Activated CD4-positive, alpha-beta T cell treated with anti-CD3 and anti-CD28 coated beads, Interleukin-2, amount 50 U/mL, for 1 hour (primary cell): ENCODE measurements around the gene PICALM.

ENCODE experiments used
- DNase-seq: peaks from one replicate; pipeline ENCODE4 v3.0.0-alpha.2; 2020

Gene PICALM

DNA sequence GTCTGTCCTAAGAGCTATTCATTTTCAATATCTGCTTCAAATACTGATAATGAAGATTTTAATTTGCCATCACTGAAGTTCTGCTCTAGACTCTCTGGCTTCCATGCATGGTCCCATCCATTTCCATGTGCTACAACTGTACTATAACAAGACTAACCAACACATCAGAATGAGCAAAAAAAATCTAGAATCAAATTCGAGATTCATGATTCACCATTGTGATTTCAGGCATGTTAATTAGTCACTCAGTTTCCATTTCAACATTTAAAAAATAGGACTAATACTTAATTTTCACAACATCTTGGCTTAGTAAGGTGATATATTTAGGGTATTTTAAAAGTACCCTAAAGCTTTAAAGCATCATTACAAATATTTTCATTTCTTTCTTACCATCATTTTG, 22.8 kb downstream of the PICALM start:
- no peak for DNase-seq

DNA sequence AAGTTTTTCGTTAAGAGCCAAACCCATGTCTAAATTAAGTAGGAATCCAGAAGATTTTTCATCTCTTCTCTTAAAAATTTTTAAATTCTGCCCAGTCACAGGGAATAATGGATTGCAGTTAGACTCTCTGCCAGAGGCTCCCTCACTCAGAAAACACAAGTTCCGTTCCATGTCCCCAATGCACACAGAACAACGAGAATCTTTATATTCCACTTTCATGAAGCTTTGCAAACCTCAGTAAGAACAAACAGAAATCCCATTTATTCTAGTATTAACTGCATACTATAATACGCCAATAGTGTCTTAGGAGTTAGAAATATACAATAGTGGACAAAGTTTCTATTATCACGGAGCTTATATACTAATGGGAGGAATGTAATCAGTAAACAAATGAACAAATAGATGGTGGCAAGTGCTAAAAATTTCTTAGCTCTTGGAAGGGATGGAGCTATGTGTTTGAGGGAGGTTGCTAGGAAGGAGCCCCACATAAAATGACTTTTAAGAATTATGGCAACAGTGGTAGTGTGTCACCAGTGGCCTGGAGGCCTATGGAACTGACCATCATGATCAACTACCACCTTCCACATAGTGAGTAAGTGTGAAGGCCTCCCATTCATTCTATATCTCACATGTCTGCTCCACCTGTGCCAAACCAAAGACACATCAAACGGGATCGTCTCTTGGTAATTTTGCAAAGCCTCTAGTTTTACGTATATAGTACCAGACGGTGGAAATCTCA, 24.9 kb downstream of the PICALM start:
- no peak for DNase-seq

DNA sequence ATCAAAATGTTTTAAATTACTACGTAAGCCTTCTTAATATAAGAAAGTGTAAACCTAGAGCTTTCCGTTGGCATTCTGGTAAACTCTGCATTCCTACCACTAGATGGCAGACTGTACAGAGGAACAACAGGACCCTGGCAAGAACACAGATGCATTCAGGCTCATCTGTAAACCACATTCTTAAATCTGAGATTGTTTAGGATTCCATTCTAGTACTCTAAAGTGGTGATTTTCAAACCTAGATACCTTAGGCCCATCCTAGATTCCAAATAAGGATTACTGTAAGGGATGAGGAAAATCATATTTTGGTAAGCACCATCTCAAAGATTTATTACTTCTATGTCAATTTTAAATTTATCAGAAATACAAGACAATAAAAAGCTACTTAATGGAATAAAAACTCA, 26.9 kb downstream of the PICALM start:
- DNase-seq = no peak

DNA sequence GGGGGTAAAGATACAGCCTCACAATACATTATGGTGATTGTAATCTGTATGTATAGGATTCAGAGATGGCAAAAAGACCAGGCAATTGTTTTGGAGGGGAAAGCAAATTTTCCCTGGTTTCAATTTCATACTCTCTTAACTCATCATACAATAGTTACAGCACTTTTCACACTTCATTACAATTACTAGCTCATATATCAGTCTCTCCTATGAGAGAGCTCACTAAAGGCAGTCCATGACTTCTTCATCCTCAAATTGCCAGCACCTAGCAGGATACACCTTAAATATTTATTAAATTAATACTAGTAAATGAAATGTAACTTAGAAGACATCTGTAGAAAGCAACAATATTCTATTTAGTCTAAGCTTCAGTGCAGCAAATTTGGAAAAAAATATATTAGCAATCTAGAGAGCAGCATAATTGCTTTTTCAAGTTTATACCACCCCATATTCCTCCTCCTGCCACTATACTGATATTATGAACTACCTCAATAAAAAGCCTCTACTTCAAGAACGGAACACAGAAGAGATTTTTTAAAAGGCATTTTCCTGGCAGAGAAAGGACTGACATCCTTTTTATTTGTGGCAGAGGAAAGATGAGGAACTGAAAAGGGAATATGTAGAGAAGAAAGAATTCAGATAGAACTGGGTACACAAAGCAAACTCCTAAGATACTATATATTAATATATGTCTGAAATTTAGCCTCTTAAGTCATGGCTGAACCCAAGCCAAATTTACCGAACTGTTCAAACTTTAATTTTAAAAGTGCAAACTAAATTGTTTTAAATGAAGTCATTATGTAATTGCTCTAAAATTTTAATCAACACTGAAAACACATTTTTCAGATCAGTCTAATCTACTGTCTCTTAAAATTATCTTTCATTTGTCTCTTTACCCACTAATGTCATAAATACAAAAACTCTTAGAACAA, 27.7 kb downstream of the PICALM start:
- DNase-seq = no peak

DNA sequence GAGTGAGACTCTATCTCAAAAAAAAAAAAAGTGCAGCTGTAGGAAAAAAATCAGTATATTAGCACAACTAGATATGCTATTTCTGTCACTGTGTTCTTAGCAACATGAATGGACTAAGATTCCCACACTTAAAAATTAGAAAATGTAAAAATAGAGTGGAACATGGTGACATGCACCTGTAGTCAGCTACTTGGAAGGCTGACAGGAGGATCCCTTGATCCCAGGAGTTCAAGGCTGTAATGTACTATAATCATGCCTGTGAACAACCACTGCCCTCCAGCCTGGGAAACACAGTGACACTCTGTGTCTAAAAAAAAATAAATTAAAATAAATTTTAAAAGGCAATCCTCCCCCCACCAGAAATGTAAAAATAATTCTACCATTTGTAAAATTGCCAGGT, 29.8 kb downstream of the PICALM start:
- no peak for DNase-seq

DNA sequence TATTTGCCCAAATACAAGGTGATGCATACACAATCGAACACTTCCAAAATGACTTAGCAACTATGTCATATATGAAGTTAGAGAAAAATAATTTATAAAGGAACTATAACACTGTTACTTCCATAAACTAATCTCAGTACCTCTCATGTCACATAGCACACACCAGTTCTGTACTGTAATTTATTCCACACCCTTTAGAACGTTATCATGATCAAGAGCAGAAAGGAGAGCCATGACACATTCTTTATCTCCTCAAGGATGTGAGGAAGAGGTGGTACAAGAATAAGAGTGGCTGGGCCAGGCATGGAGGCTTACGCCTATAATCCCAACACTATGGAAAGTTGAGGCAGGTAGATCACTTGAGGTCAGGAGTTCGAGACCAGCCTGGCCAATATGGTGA, 31.1 kb downstream of the PICALM start:
- DNase-seq = no peak

DNA sequence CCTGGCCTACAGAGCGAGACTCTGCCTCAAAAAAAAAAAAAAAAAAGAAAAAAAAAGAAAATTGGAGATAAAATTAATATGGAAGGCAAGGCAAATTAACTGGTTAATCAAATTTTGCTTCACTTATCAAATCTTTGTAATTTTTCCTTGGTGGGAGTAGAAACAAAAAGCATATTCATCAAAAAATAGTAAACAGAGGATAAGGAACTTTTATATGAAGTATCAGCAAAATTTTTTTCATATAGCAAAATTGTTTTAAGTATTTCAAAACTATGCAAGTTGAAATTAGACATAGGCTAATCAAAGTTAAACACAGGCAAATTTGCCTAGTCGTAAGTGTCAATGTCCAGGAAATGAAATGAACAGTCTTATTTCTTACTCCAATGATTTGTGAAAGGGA, 33.0 kb downstream of the PICALM start:
- no peak for DNase-seq

DNA sequence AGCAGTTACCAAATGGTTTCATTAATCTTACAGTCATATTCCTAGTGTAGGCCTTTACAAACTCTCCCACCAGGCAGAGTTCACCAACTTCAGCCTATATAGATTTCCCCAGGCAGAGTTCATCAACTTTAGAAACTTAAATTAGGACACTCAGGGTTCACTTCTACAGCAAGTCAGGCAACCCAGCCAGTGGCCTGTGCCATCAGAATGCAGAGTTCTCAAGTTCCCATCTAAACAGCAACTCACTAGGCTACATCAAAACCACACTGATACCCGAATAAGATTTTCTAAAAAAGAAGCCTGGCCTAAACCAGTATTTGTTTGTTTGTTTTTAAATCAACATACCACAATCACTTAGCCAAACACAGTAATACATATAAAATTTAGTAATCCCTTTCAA, 33.7 kb downstream of the PICALM start:
- DNase-seq = no peak

DNA sequence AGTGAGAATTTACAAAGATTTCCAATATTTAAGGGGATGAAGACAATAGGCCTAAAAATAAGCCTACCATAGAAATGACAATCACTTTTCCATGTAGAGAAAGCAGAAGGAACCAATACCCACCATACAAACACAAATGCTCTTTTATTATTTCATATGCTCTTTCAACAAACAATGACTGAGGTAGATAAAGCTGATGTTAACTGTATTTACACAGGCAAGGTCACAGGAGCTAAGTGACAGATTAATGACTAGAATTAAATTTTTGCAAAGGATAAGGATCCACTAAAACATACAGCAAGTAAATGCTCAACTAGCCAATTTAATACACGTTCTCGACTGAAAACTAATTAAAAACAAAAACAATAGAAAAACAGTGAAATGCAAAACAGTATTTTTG, 34.2 kb downstream of the PICALM start:
- no peak for DNase-seq

DNA sequence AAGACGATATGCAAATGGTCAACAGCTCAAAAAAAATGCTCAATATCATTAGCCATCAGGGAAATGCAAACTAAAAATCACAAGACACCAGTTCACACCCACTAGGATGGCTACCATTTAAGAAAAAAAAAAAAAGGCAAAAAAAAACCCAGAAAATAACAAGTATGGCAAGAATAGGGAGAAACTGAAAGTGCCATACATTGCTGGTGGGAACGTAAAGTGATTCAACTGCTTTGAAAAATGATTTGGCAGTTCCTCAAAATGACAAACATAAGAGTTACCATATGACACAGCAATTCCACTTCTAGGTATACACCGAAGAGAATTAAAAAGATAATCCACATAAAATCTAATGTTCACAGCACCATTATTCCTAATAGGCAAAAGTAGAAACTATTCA, 47.5 kb downstream of the PICALM start:
- DNase-seq = no peak

DNA sequence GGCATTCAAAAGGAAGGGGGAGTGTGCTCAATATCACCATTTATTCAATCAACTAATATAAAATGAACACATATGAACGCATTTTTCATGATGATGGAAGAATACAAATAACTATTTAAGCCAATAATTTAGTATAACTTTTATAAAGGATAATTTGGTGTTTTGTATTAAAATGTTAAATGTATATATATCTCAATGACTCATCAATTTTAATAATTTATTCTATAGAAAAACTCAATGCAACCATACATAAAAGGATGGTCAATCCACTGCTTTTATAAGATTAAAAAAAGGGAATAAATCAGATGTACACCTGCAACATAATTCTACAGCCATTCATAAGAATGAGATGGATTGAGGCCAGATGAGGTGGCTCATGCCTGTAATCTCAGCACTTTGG, 50.6 kb downstream of the PICALM start:
- no peak for DNase-seq

DNA sequence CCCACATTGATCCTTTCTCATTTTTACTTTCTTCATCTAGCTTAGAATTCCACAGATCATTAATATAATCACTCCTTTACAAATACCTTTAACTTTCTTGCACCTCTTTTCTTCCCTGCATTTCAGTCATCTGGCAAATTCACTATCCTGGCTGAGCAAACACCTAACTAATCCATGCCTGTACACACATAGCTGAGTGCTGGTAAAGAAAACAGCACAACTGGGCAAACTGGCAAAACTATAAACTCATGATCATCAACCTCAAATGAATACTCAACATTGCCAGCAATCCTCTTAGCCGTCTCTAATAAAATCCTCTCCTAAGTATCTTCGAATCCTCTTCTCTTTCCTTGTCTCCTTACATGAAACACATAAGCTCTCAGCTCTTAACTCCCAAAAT, 52.4 kb downstream of the PICALM start:
- DNase-seq = no peak

DNA sequence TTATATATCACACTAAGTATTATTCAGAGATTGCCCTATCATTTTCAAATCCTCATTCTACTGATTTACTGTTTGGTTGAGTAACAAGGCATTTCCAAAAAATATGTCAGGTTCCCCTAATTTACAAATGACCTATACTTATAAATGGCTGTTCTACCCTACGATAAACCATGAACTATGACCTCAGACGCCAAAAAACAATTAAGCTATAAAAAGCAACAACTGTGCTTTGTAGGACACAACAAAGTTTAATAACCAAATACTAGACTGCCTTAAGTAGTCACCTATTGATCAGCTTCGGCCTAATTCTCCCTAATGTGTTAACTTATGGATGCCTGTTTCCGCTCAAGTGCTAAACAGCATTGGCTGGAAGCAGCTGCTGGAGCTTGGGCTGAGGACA, 53.2 kb downstream of the PICALM start:
- no peak for DNase-seq

DNA sequence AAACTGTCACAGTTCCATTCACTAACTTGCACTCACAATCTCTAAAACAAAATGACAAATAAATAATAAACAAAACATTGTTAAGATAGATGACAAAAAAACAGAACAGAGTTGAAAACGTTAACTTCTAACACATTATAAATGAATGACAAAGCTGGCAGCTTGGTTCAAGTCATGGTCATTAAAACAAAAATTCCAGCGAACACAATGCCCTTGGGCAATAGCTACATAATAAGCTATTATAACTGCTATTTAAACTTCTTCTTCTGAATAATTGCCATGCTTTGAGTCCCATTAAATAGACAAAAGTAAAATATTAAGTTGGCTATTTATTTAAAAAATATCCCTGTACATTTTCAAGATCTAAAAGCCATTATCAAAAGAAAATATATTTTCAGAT, 54.7 kb downstream of the PICALM start:
- no peak for DNase-seq

DNA sequence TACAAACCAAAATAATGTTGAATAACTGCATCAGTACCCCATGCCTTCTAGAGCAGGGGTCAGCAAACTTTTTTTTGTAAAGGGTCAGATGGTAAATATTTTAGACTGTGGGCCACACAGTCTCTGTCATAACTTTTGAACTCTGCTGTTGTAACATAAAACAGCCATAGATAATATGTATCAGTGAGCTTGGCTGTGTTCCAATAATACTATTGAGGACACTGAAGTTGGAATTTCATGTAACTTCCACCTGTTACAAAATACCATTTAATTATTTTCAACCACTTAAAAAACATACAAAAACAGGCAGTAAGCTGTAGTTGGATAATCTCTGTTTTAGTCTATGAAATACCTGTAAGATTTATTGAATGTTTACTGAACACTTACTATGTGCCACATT, 55.2 kb downstream of the PICALM start:
- DNase-seq = no peak

DNA sequence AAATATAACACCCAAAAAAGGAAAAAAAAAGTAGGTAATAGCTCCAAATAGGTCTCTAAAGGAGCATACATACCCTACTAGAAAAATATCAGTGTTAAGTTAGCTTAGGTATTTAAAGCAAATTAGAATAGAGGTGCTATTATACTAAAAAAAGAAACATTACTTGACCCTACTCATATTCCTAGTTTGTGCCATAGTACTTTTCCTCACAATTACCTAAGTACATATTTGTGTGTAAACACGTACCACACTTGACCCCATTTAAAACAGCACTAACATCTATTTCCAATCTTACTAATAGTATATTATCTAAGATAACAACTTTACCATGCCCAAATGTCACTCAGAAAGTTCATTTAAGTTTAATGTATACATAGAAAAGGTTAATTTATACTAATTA, 57.7 kb downstream of the PICALM start:
- DNase-seq = no peak

DNA sequence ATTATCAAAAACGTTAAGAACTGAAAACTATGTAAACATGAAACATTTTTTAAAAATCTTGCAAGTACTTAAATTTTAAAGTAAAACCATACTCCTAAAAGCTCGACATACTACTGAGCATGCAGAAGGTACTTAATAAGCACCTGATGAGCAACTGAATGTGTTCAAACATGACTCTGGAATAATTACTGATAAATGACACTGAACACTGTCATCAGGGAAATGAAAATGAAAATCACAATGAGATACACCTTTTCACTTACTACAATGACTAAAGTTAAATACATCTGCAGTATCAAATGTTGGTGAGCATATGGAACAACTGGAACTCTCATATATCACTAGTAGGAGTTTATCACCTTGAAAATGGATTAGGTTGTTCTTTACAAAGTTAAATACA, 65.2 kb downstream of the PICALM start:
- no peak for DNase-seq

DNA sequence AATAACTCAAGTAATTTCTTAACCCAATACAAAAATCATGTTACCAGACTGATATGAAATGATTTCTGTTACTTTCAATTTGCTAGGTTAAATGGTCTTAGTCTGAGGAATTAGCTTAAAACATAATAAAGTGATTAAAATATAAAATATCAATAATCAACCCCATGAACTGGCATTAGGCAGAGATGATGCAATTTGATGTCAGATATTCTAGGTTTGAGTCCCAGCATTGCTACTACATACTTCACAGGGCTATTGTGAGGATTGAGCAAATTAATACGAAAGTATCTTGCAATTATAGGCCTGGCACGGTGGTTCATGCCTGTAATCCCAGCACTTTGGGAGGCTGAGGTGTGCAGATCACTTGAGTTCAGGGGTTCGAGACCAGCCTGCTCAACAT, 66.5 kb downstream of the PICALM start:
- no peak for DNase-seq

DNA sequence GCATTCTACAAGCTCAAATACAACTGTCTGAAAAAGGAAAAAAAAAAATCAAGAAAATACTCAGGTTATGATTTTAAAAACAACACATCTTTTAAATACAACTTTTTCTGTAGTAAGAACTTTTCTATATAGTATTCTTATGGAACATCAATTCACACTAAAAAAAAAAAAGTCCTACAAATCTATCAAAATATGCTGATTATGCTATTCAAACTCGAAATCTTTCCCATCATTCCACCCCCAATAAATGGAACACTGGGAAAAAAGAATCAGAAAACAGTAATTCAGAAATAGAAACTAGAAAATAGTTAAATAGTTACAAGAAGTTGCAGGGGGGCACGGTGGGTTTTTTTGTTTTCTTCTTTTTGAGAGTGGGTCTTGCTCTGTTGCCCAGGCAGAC, 77.4 kb downstream of the PICALM start:
- DNase-seq = no peak

DNA sequence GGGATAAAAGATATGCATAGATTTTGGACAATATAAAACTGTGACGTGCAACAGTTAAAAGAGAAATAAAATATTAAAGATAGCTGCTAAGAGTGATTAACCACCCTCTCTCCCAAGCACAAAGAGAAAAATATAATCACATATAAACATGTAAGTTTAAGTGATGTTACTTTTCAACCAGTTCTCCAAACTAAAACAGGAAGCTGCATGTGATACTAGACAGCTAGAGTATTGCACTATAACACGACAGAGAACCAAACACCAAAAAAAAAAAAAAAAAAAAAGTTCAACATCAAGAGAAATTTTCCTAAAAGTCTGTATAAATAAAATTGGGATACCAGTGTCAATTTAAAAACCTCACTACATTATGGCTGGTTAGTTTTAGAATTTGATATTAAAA, 79.1 kb downstream of the PICALM start:
- no peak for DNase-seq

DNA sequence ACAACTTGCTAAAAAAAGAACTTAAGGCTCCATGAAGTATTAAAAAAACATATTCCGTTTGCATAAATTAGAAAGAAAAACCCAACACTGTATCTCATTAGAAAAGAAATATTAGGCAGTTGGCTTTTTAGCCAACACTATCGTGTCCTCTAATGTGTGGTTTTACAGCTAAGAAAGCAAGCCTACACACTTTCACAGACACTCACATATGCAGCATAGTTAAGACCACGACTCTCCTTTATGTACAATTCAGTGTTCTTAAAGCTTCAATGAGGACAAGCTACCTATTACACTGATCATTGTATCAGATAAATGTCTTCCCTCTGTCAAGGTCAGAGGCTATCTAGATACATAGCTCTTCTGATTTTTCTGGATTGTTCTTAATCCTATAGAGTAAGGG, 80.1 kb downstream of the PICALM start:
- DNase-seq = no peak

DNA sequence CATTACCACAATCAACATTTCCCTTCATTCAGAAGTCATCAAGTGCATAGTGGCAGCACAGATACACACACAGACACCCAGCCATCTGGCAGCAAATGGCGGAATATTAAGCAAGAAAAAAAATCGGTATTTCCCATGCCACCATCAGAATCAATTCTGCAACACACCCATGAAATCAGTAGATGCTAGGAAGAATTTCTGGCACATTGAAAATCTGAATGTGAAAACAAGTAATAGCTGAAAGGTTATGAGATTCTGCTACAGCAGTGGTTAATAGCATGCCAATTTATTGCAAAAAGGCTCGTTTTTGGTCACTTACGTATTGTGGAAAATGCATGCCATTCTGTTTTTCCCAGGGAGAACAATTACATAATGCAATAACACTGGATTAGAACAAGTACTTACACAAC, 91.1 kb downstream of the PICALM start:
- no peak for DNase-seq

DNA sequence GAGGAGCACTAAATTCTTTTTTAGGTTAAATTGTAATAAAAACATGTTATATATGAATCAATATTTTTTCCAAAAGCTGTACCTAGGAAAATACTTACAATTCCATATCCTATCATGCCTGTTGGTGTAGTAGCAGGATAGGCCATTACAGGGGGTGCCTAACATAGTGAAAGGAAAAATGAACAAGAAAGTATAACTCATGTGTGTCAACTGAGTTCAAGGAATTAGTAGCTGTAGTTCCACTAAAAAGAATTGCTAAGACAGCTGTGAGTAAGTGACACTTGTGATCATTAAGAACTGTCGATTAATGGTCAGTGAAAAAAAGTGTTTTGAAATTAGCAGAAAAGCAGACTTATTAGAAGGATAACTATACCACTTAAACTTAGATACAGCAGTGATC, 92.4 kb downstream of the PICALM start:
- no peak for DNase-seq

DNA sequence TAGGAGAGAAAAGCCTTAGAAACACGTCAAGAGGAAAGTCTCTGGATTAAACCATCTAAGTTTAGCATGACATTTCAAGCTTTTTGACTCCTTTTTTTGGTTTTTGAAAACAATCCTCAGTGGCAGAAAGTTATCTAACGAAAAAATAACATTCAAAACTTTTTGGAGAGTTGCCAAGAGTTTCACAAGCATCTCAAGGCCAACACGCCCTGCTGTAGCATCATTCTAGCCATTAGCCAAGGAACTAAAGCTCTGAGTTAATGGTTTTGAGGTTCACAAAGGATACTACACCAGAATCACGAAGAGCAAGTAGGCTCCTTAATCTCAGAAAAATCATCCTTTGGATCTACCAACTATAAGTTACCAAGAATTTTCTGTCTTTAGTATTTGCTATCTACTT, 94.8 kb downstream of the PICALM start:
- DNase-seq = no peak

DNA sequence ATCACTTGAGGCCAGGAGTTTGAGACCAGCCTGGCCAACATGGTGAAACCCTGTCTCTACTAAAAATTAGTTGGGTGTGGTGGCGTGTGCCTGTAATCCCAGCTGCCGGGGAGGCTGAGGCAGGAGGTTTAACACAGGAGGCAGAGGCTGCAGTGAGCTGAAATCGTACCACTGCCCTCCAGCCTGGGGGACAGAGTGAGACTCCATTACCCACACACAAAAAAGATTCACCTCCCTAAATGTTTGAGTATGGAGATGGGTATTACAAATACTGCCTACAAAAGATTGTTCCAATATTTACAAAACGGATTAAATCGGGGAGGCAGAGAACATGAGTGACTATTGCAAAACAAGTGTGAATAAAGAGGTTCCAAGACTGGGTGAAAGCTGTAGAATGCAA, 98.3 kb downstream of the PICALM start:
- DNase-seq = no peak
